TTC549 (cell line): ENCODE data around the gene LRRC72.

Experiments used
- FAIRE-seq: peaks from 2 replicates; lab custom pipeline; 2012; peaks lifted over from hg19 to GRCh38; lab: Jason Lieb, UNC

Gene LRRC72

GRCh38 chr7:16630654-16631053, 104.0 kb downstream of the LRRC72 start:
- no peak for FAIRE-seq
